ENCODE data around the gene PRTN3.

Gene PRTN3

DNA sequence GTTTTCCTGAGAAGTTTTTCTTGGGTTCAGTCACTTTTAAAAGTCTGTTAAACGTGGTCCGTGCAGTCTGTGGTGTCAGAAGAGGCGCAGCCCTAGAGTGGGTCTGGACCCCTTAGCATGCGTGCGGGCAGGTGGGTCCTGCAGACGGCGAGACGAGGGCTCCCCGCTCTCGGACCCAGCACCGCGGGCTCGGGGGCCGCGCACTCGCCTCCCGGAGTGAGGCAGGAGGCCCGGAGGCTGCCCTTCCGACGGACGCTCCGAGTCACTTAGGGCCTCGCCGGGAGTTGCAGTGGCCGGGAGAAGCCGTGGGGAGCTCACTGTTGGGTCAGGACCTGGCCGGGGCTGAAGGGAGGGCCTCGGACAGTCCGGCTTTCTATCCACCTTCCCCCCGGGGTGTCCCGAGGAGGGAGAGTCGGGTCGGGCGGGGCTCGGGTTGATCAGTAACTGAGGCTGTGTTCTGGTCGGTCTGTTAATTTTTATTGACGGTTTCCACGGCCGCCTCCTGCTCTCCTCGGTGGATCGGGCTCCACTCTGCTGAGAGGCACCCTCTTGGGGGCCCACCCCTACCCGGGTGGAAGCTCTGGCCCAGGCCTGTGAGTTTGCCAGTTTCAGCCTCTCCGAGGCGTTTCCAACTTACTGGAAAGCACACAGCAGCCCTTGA lies 42.3 kb upstream of the PRTN3 start:
- peak overlapping the region; percentile 67 for H3K27ac ChIP-seq (ENCODE audit: low read length)
- peaks cover 13% of the 10 kb centered on the region for H3K4me1 ChIP-seq (ENCODE audit: control insufficient read depth, low read depth, low read length)
- no peaks in the 10 kb centered on the region for H3K27me3 ChIP-seq (ENCODE audit: control insufficient read depth, insufficient read depth, low read length)
- H3K4me3 ChIP-seq (ENCODE audit: low read length) = peak overlapping the region; percentile 68
- peak overlapping the region; percentile 89 for H3K9ac ChIP-seq (ENCODE audit: low read length)
- H3K36me3 ChIP-seq (ENCODE audit: control insufficient read depth, low read depth, low read length) = peaks cover 37% of the 10 kb centered on the region
- no peaks in the 10 kb centered on the region for H3K9me3 ChIP-seq (ENCODE audit: control insufficient read depth, low read depth, low read length)

DNA sequence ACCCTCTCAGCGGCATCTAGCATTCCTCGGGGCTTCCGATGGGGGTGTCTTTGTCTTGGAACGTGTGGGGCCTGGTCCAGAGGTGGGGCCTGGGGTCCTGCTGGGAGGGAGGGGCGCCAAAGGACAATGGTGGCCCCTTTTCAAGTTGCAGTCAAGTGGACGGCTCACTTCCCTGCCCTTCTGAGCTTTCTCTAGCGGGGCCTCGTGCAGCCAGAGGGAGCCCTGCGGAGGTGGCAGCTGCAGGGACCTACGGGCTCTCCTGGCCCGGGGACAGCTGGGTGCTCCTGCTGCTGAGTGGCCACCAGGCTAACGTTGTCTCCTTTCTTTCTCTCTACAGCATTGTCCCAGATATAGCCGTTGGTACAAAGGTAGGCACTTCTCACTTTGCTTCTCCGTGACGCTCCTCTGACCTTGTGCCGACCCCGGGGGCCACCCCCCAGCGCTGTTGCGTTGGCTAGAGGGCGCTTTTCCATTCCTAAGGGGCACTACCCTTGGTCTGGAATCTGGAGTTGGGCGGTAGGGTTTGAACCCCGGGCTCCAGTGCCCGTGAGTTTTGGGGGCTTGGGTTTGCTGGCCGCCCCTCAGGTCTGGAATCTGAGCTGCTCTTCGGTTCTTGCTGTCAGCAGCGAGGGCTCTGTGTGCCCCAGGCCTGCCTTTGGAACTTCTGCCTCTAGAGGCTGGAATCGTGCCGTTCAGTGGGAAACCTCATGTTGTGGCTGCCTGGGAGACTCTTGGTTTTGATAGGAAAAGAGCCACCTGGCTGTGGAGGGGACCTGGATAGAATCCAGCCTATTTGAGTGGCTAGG lies 41.5 kb upstream of the PRTN3 start:
- Histone ChIP-seq H3K36me3 (ENCODE audit: control insufficient read depth, low read depth, low read length) (peaks cover 44% of the 10 kb centered on the region), H3K27ac (ENCODE audit: low read length) (peak overlapping the region; percentile 67), H3K9ac (ENCODE audit: low read length) (peak overlapping the region; percentile 89), H3K4me3 (ENCODE audit: low read length) (peak overlapping the region; percentile 68), H3K9me3 (ENCODE audit: control insufficient read depth, low read depth, low read length) (no peaks in the 10 kb centered on the region), H3K27me3 (ENCODE audit: control insufficient read depth, insufficient read depth, low read length) (no peaks in the 10 kb centered on the region), H3K4me1 (ENCODE audit: control insufficient read depth, low read depth, low read length) (peaks cover 13% of the 10 kb centered on the region)

DNA sequence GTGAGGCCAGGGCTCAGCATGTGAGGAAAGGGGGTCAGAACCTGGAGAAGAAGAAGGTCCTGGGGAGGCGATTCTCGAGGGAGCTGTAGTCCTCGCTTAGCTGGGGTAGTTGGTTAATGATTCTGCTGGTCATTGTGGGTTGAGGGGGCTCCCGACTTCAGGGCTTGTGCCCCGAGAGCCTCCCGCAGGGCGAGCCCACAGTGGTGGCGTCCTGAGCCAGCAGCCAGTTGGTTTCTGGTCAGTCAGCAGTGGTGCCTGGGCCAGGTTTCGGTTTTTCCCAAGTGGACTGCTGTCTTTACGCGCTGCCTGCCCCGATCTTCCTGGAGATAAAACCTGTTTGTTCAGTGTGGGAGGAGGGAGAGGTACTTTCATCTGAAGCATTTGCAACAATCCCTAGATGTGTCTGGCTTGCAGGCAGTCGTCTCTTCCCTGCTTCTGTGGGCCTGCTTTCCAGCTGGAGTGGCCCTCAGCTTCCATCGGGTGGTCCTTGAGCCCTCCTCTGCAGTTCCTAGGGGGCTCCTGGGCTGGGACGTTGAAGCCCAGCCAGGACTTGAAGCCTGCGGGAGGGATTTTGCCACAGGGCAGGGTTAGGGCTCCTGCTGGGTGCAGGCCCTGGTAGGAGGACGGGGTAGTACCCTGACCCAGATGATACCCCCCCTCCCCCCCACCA lies 40.3 kb upstream of the PRTN3 start:
- H3K9me3 ChIP-seq (ENCODE audit: control insufficient read depth, low read depth, low read length) = no peaks in the 10 kb centered on the region
- H3K27ac ChIP-seq (ENCODE audit: low read length) = no peak overlapping the region
- no peak overlapping the region for H3K9ac ChIP-seq (ENCODE audit: low read length)
- H3K4me3 ChIP-seq (ENCODE audit: low read length) = peak overlapping the region; percentile 27
- H3K27me3 ChIP-seq (ENCODE audit: control insufficient read depth, insufficient read depth, low read length) = no peaks in the 10 kb centered on the region
- H3K4me1 ChIP-seq (ENCODE audit: control insufficient read depth, low read depth, low read length) = peaks cover 13% of the 10 kb centered on the region
- peaks cover 57% of the 10 kb centered on the region for H3K36me3 ChIP-seq (ENCODE audit: control insufficient read depth, low read depth, low read length)

DNA sequence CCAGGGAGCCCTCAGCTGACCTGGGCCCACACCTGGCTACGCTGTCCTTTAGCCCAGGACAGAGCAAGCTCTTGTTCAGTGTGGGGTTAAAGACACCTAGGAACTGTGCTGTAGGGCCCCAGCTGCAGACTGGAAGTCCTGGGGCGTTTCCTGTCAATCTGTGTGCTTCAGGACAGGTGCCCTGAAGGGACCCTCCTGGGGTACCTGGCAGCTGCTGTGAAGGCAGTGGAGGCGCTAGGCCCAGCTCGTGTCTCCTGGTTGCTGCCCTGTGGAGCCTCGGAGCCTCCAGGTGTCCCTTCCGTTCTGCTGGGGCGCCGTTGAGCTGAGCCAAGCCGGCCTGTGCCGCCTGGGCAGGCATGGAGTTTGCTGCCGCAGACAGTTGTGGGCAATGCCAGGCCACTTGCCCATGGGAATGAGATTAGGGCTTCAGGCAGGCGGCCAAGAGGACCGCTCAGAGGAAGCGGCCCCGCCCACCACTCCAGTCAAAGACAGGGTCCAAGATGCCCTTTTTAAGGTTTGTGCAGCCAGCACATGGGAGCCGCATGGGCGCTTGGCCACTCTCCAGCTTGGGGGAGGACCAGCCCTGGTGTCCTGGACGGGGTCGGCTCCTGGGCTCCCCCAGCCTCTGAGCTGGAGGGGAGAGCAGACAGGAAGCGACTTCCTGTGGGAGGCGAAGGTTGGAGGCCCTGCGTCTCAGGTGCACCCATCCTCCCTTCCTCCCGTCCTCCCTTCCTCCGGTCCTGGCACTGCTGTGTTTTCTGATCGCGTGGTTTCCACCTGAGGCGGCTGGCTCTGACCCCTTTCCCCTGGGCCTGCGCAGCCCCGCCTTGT lies 39.6 kb upstream of the PRTN3 start:
- peaks cover 63% of the 10 kb centered on the region for H3K36me3 ChIP-seq (ENCODE audit: control insufficient read depth, low read depth, low read length)
- no peaks in the 10 kb centered on the region for H3K27me3 ChIP-seq (ENCODE audit: control insufficient read depth, insufficient read depth, low read length)
- no peaks in the 10 kb centered on the region for H3K9me3 ChIP-seq (ENCODE audit: control insufficient read depth, low read depth, low read length)
- no peak overlapping the region for H3K4me3 ChIP-seq (ENCODE audit: low read length)
- no peak overlapping the region for H3K9ac ChIP-seq (ENCODE audit: low read length)
- no peak overlapping the region for H3K27ac ChIP-seq (ENCODE audit: low read length)
- H3K4me1 ChIP-seq (ENCODE audit: control insufficient read depth, low read depth, low read length) = peaks cover 13% of the 10 kb centered on the region

DNA sequence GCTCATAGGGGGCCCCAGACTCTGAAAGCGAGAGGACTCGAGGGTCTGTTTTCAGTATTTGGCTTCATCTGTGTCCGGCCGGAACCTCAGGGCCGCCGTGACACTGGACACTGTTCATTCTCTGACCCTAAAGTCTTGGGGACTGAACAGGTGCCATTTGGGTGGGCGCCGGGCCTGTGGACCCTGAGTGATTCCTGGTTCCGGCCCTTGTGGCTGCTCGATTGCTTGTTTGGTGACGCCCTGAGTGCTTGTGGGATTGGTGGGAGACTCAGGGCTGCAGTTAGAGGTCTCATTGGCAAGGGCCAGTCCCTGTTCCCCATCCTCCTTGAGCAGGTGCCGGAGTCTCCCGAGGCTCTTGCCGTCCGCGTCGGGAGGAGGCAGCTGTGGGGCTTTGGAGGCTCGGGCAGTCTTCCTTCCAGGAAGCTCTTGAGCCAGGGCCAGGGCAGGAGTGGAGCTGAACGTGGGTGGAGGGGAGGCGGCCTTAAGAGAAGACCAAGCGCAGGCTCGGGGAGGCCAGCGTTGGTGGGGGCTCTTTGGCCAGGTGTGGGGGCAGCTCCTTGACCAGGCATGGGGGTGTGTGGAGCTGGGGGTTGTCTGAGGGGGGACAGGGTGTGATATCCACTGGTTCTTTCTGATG lies 38.8 kb upstream of the PRTN3 start:
- Histone ChIP-seq H3K9ac (ENCODE audit: low read length) (no peak overlapping the region), H3K27me3 (ENCODE audit: control insufficient read depth, insufficient read depth, low read length) (no peaks in the 10 kb centered on the region), H3K36me3 (ENCODE audit: control insufficient read depth, low read depth, low read length) (peaks cover 70% of the 10 kb centered on the region), H3K27ac (ENCODE audit: low read length) (no peak overlapping the region), H3K9me3 (ENCODE audit: control insufficient read depth, low read depth, low read length) (no peaks in the 10 kb centered on the region), H3K4me3 (ENCODE audit: low read length) (no peak overlapping the region), H3K4me1 (ENCODE audit: control insufficient read depth, low read depth, low read length) (peaks cover 13% of the 10 kb centered on the region)

DNA sequence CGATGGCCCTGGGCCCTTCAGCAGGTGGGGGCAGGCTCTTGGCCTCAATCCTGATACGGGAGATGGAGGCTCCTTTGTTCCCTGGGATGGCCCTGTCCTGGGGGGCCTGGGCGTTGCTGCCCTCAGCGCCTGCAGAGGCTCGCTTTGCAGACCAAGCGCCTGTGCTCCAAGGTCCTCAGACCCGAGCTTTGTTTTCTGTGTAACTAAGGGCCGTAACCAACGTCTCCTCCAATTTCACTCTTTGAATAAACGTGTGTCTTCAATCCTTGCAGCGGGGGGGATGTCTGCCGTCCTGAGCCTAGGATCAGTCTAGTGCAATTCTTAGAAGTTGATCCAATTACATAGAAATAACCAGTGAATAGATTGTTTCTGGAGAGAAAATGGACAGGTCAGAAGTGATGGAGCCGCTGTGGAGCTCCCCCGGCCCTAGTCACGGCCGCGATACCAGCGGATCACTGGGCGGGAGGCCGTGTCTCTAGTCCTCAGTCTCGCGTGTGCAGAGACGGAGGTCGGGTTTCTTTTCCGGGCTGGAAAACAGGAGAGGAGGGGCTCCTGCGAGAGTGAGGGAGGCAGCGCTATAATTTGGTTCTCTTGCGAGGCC lies 38.2 kb upstream of the PRTN3 start:
- Histone ChIP-seq H3K27ac (ENCODE audit: low read length) (no peak overlapping the region), H3K4me3 (ENCODE audit: low read length) (no peak overlapping the region), H3K9ac (ENCODE audit: low read length) (no peak overlapping the region), H3K9me3 (ENCODE audit: control insufficient read depth, low read depth, low read length) (no peaks in the 10 kb centered on the region), H3K4me1 (ENCODE audit: control insufficient read depth, low read depth, low read length) (peaks cover 13% of the 10 kb centered on the region), H3K36me3 (ENCODE audit: control insufficient read depth, low read depth, low read length) (peaks cover 76% of the 10 kb centered on the region), H3K27me3 (ENCODE audit: control insufficient read depth, insufficient read depth, low read length) (no peaks in the 10 kb centered on the region)

- Histone ChIP-seq H3K9ac (ENCODE audit: low read length) (no peak overlapping the region), H3K27me3 (ENCODE audit: control insufficient read depth, insufficient read depth, low read length) (no peaks in the 10 kb centered on the region), H3K9me3 (ENCODE audit: control insufficient read depth, low read depth, low read length) (no peaks in the 10 kb centered on the region), H3K4me3 (ENCODE audit: low read length) (no peak overlapping the region), H3K36me3 (ENCODE audit: control insufficient read depth, low read depth, low read length) (peaks cover 81% of the 10 kb centered on the region), H3K27ac (ENCODE audit: low read length) (no peak overlapping the region), H3K4me1 (ENCODE audit: control insufficient read depth, low read depth, low read length) (peaks cover 13% of the 10 kb centered on the region)
Observed at GRCh38 chr19:803099-803561, 37.7 kb upstream of the PRTN3 start.

- H3K9ac ChIP-seq (ENCODE audit: low read length) = no peak overlapping the region
- peaks cover 86% of the 10 kb centered on the region for H3K36me3 ChIP-seq (ENCODE audit: control insufficient read depth, low read depth, low read length)
- H3K27ac ChIP-seq (ENCODE audit: low read length) = no peak overlapping the region
- H3K4me1 ChIP-seq (ENCODE audit: control insufficient read depth, low read depth, low read length) = peaks cover 13% of the 10 kb centered on the region
- H3K9me3 ChIP-seq (ENCODE audit: control insufficient read depth, low read depth, low read length) = no peaks in the 10 kb centered on the region
- H3K4me3 ChIP-seq (ENCODE audit: low read length) = no peak overlapping the region
- H3K27me3 ChIP-seq (ENCODE audit: control insufficient read depth, insufficient read depth, low read length) = no peaks in the 10 kb centered on the region
Observed at GRCh38 chr19:803686-804418, 36.9 kb upstream of the PRTN3 start.

DNA sequence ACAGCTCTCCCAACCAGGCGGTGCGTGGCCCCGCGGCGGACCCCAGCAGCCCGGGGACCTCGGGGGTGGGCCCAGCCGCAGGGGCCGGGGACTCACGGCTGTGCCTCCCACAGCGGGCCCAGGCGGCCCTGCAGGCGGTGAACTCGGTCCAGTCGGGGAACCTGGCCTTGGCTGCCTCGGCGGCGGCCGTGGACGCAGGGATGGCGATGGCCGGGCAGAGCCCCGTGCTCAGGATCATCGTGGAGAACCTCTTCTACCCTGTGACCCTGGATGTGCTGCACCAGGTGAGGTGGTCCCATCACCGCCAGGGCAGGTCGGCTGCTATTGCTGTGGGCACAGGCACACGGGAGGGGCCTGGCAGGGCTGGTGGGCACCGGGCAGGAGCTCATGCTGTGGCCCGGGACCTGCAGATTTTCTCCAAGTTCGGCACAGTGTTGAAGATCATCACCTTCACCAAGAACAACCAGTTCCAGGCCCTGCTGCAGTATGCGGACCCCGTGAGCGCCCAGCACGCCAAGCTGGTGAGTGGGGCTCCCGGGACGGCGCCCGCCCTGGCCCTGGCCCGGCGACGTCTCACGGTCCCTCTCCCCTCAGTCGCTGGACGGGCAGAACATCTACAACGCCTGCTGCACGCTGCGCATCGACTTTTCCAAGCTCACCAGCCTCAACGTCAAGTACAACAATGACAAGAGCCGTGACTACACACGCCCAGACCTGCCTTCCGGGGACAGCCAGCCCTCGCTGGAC lies 36.2 kb upstream of the PRTN3 start:
- peaks cover 9% of the 10 kb centered on the region for H3K4me1 ChIP-seq (ENCODE audit: control insufficient read depth, low read depth, low read length)
- H3K4me3 ChIP-seq (ENCODE audit: low read length) = no peak overlapping the region
- no peak overlapping the region for H3K27ac ChIP-seq (ENCODE audit: low read length)
- peaks cover 87% of the 10 kb centered on the region for H3K36me3 ChIP-seq (ENCODE audit: control insufficient read depth, low read depth, low read length)
- H3K9me3 ChIP-seq (ENCODE audit: control insufficient read depth, low read depth, low read length) = no peaks in the 10 kb centered on the region
- no peaks in the 10 kb centered on the region for H3K27me3 ChIP-seq (ENCODE audit: control insufficient read depth, insufficient read depth, low read length)
- no peak overlapping the region for H3K9ac ChIP-seq (ENCODE audit: low read length)

GRCh38 chr19:805166-805551 lies 35.6 kb upstream of the PRTN3 start:
- Histone ChIP-seq H3K27me3 (ENCODE audit: control insufficient read depth, insufficient read depth, low read length) (no peaks in the 10 kb centered on the region), H3K9ac (ENCODE audit: low read length) (no peak overlapping the region), H3K4me3 (ENCODE audit: low read length) (no peak overlapping the region), H3K4me1 (ENCODE audit: control insufficient read depth, low read depth, low read length) (peaks cover 7% of the 10 kb centered on the region), H3K9me3 (ENCODE audit: control insufficient read depth, low read depth, low read length) (no peaks in the 10 kb centered on the region), H3K36me3 (ENCODE audit: control insufficient read depth, low read depth, low read length) (peaks cover 88% of the 10 kb centered on the region), H3K27ac (ENCODE audit: low read length) (no peak overlapping the region)

All from iPS-18a (cell line).